ENCODE results near the gene PCSK5.
"Not testable (repeated sequence)": the region's sequence is repeated elsewhere in the genome, so short reads cannot be mapped to it uniquely, and the experiment has no call there.

The PCSK5 gene

GRCh38 chr9:76357555-76357954 lies 467.1 kb downstream of the PCSK5 start:
- Histone ChIP-seq H3K36me3 (ENCODE audit: control insufficient read depth, insufficient read depth, low read length) (no peaks in the 10 kb centered on the region), H3K27me3 (replicated peaks; ENCODE audit: control insufficient read depth, insufficient read depth, low read length) (peaks cover 1% of the 10 kb centered on the region; the same call in 1 of the 2 replicates), H3K4me3 (replicated peaks; ENCODE audit: low read depth, low read length) (no peak overlapping the region)
- no peak for TF ChIP-seq CTCF (IDR thresholded peaks at IDR 0.05; ENCODE audit: insufficient read depth, low read length, poor library complexity, severe bottlenecking)
- DNase-seq (ENCODE audit: extremely low read depth, insufficient read length) = no peak

- Histone ChIP-seq H3K36me3 (ENCODE audit: control insufficient read depth, insufficient read depth, low read length) (no peaks in the 10 kb centered on the region), H3K4me3 (replicated peaks; ENCODE audit: low read depth, low read length) (no peak overlapping the region), H3K27me3 (replicated peaks; ENCODE audit: control insufficient read depth, insufficient read depth, low read length) (peaks cover 1% of the 10 kb centered on the region; the same call in 1 of the 2 replicates)
- DNase-seq (ENCODE audit: extremely low read depth, insufficient read length) = no peak
- no peak for TF ChIP-seq CTCF (IDR thresholded peaks at IDR 0.05; ENCODE audit: insufficient read depth, low read length, poor library complexity, severe bottlenecking)
Measured at GRCh38 chr9:76358628-76359280, 468.3 kb downstream of the PCSK5 start.

- TF ChIP-seq CTCF (IDR thresholded peaks at IDR 0.05; ENCODE audit: insufficient read depth, low read length, poor library complexity, severe bottlenecking) = no peak
- H3K4me3 ChIP-seq (replicated peaks; ENCODE audit: low read depth, low read length) = no peak overlapping the region
- H3K27me3 ChIP-seq (replicated peaks; ENCODE audit: control insufficient read depth, insufficient read depth, low read length) = peaks cover 1% of the 10 kb centered on the region; the same call in 1 of the 2 replicates
- no peak for DNase-seq (ENCODE audit: extremely low read depth, insufficient read length)
- no peaks in the 10 kb centered on the region for H3K36me3 ChIP-seq (ENCODE audit: control insufficient read depth, insufficient read depth, low read length)
Measured at GRCh38 chr9:76359365-76359764, 468.9 kb downstream of the PCSK5 start.

- no peak for TF ChIP-seq CTCF (IDR thresholded peaks at IDR 0.05; ENCODE audit: insufficient read depth, low read length, poor library complexity, severe bottlenecking)
- peaks cover 1% of the 10 kb centered on the region; the same call in 1 of the 2 replicates for H3K27me3 ChIP-seq (replicated peaks; ENCODE audit: control insufficient read depth, insufficient read depth, low read length)
- DNase-seq (ENCODE audit: extremely low read depth, insufficient read length) = no peak
- no peak overlapping the region for H3K4me3 ChIP-seq (replicated peaks; ENCODE audit: low read depth, low read length)
- no peaks in the 10 kb centered on the region for H3K36me3 ChIP-seq (ENCODE audit: control insufficient read depth, insufficient read depth, low read length)
Measured at GRCh38 chr9:76359766-76360165, 469.3 kb downstream of the PCSK5 start.

- not testable (repeated sequence) for H3K36me3 ChIP-seq (ENCODE audit: control insufficient read depth, insufficient read depth, low read length); DNase-seq (ENCODE audit: extremely low read depth, insufficient read length); H3K27me3 ChIP-seq (replicated peaks; ENCODE audit: control insufficient read depth, insufficient read depth, low read length); H3K4me3 ChIP-seq (replicated peaks; ENCODE audit: low read depth, low read length)
Measured at GRCh38 chr9:76362332-76363031, 472.0 kb downstream of the PCSK5 start.

GRCh38 chr9:76363032-76363395 lies 472.5 kb downstream of the PCSK5 start:
- no peak for DNase-seq (ENCODE audit: extremely low read depth, insufficient read length)
- Histone ChIP-seq H3K36me3 (ENCODE audit: control insufficient read depth, insufficient read depth, low read length) (no peaks in the 10 kb centered on the region), H3K27me3 (replicated peaks; ENCODE audit: control insufficient read depth, insufficient read depth, low read length) (peaks cover 1% of the 10 kb centered on the region; the same call in 1 of the 2 replicates), H3K4me3 (replicated peaks; ENCODE audit: low read depth, low read length) (no peak overlapping the region)
- no peak for TF ChIP-seq CTCF (IDR thresholded peaks at IDR 0.05; ENCODE audit: insufficient read depth, low read length, poor library complexity, severe bottlenecking)

Measured in GM06990 (cell line).